ENCODE data around the gene PAFAH1B1. TPM values are rescaled to one million over a fixed set of nuclear protein-coding genes. Genes with fewer than 3 reads are reported as not detected.

PAFAH1B1 gene
- polyA plus RNA-seq, 2 of the 4 experiments (the other 2 are of a cell fraction): 122 to 197 TPM

- Histone ChIP-seq H3K4me1 (peaks cover 41% of the 10 kb centered on the region), H3K27ac (peak overlapping the region in 1 of 2 experiments; percentile 12; a peak in 1 of 6 replicates), H3K9me3 (no peaks in the 10 kb centered on the region), H3K4me2 (peak overlapping the region; percentile 45; the same call in 1 of the 3 replicates), H3K4me3 (no peak overlapping the region)
- no peak for DNase-seq (ENCODE audit: low read depth in 1 of 2, low spot score in 1 of 2)
- no peak for FAIRE-seq
- no peak for ATAC-seq
- CTCF ChIA-PET: interaction anchor here (0.9 to 1.5 kb wide), 3 partner anchors 9 to 48 kb away, joined by 3 to 4 read pairs (median 4); no protein-coding TSS in a partner anchor
- TF ChIP-seq RNF2 (IDR thresholded peaks at IDR 0.05; ENCODE audit: borderline replicate concordance, low read depth) (no peak), ZSCAN20 (CRISPR knock-in tag; IDR thresholded peaks at IDR 0.05) (no peak), CHD2 (IDR thresholded peaks at IDR 0.05; ENCODE audit: low read length, partially characterized antibody) (no peak), ZNF302 (CRISPR knock-in tag; IDR thresholded peaks at IDR 0.05) (no peak), RCOR1 (IDR thresholded peaks at IDR 0.05; ENCODE audit: low read depth, low read length) (no peak), PBX3 (IDR thresholded peaks at IDR 0.05) (no peak), EHMT2 (IDR thresholded peaks at IDR 0.05; ENCODE audit: low read depth) (no peak), HOXB5 (CRISPR knock-in tag; IDR thresholded peaks at IDR 0.05) (no peak), KDM5A (IDR thresholded peaks at IDR 0.05) (no peak), KDM1A (IDR thresholded peaks at IDR 0.05; ENCODE audit: low read depth) (no peak), NPAS2 (CRISPR knock-in tag; IDR thresholded peaks at IDR 0.05; ENCODE audit: borderline replicate concordance) (no peak)
- 96% methylated on average over 3 of the region's 3 CpGs for WGBS (ENCODE audit: missing lambda C conversion rate)
- POLR2A ChIA-PET: no interaction called here
Measured at GRCh38 chr17:2635241-2635640, 41.8 kb downstream of the PAFAH1B1 start.

- ATAC-seq: no peak
- ChIA-PET POLR2A (interaction anchor here (0.6 kb wide), 1 partner anchor 125 kb away, joined by 3 read pairs; no protein-coding TSS in a partner anchor), CTCF (interaction anchor here (0.9 kb wide), 1 partner anchor 47 kb away, joined by 3 read pairs; no protein-coding TSS in a partner anchor)
- no peak for TF ChIP-seq CEBPB (IDR thresholded peaks at IDR 0.05)
- TF ChIP-seq CHD2 (IDR thresholded peaks at IDR 0.05; ENCODE audit: low read length, partially characterized antibody): no peak
- TF ChIP-seq RAD21 (conservative IDR thresholded peaks at IDR 0.05 in 1 of 2, IDR thresholded peaks at IDR 0.05 in 1 of 2): no peak
- TF ChIP-seq ELK1 (IDR thresholded peaks at IDR 0.05; ENCODE audit: low read depth, low read length): no peak
- TF ChIP-seq BHLHE40 (IDR thresholded peaks at IDR 0.05; ENCODE audit: low read depth, low read length): no peak
- no peak for TF ChIP-seq HEYL (CRISPR knock-in tag; IDR thresholded peaks at IDR 0.05)
- no peak for TF ChIP-seq MYC (IDR thresholded peaks at IDR 0.05; ENCODE audit: borderline replicate concordance, low read length)
- no peak for TF ChIP-seq POLR2AphosphoS2 (conservative IDR thresholded peaks at IDR 0.05; ENCODE audit: low read length)
- TF ChIP-seq EP300 (IDR thresholded peaks at IDR 0.05): no peak
- Histone ChIP-seq H3K27ac (no peak overlapping the region), H3K4me3 (no peak overlapping the region), H3K4me1 (peaks cover 41% of the 10 kb centered on the region), H3K9me3 (no peaks in the 10 kb centered on the region), H3K4me2 (no peak overlapping the region)
- FAIRE-seq: no peak
- 92% methylated on average over 2 of the region's 2 CpGs for WGBS (ENCODE audit: missing lambda C conversion rate)
- DNase-seq (ENCODE audit: low read depth in 1 of 2, low spot score in 1 of 2): no peak
Measured at GRCh38 chr17:2635675-2636074, 42.2 kb downstream of the PAFAH1B1 start.

- H3K4me3 ChIP-seq: no peak overlapping the region
- ChIA-PET CTCF (no interaction called here), POLR2A (interaction anchor here (0.6 kb wide), 1 partner anchor 125 kb away, joined by 3 read pairs; no protein-coding TSS in a partner anchor)
- DNase-seq (ENCODE audit: low read depth in 1 of 2, low spot score in 1 of 2) (no peak), FAIRE-seq (no peak), ATAC-seq (no peak)
- H3K4me2 ChIP-seq: no peak overlapping the region
- H3K27ac ChIP-seq: no peak overlapping the region
- H3K4me1 ChIP-seq: peaks cover 41% of the 10 kb centered on the region
- 88% methylated on average over 13 of the region's 13 CpGs for WGBS (ENCODE audit: missing lambda C conversion rate)
- no peaks in the 10 kb centered on the region for H3K9me3 ChIP-seq
- TF ChIP-seq FOXS1 (CRISPR knock-in tag; IDR thresholded peaks at IDR 0.05) (no peak), USF2 (IDR thresholded peaks at IDR 0.05) (no peak), REST (IDR thresholded peaks at IDR 0.05) (no peak), NFE2L2 (conservative IDR thresholded peaks at IDR 0.05; ENCODE audit: low read length) (no peak), CTCF (IDR thresholded peaks at IDR 0.05) (no peak)
Measured at GRCh38 chr17:2636169-2636930, 42.9 kb downstream of the PAFAH1B1 start.
